Neuronal stem cell (in vitro differentiated cells): Measurements from ENCODE around the gene LRPAP1.
A peak's percentile ranks its signal among the peaks of the same experiment; 100 is the strongest.
"Not testable (repeated sequence)": the region's sequence is repeated elsewhere in the genome, so short reads cannot be mapped to it uniquely, and the experiment has no call there.

ENCODE experiments used
- DNase-seq: peaks from one replicate; pipeline ENCODE4 v3.0.0-alpha.2; 2013; ENCODE audit warnings: low spot score
- H2AFZ ChIP-seq: one replicate; pipeline ENCODE4 v1.6.1; 2013; ENCODE audit warnings: mild to moderate bottlenecking, low read length, inconsistent platforms
- H2AK5ac ChIP-seq: 2 replicates; pipeline ENCODE4 v1.6.1; 2013; ENCODE audit warnings: low read depth, mild to moderate bottlenecking, inconsistent platforms, low read length, moderate library complexity, mixed read lengths
- H2BK120ac ChIP-seq: 2 replicates; pipeline ENCODE4 v1.6.1; 2013; ENCODE audit warnings: low read depth, mild to moderate bottlenecking, inconsistent platforms, low read length, moderate library complexity, mixed read lengths
- H2BK12ac ChIP-seq: one replicate; pipeline ENCODE4 v1.6.1; 2013; ENCODE audit warnings: low read length, inconsistent platforms
- H2BK15ac ChIP-seq: 2 replicates; pipeline ENCODE4 v1.6.1; 2013; ENCODE audit warnings: mild to moderate bottlenecking, low read length, inconsistent platforms, mixed read lengths
- H2BK5ac ChIP-seq: one replicate; pipeline ENCODE4 v1.6.1; 2013; ENCODE audit warnings: inconsistent platforms, mild to moderate bottlenecking, low read length, moderate library complexity
- H3K14ac ChIP-seq: one replicate; pipeline ENCODE4 v1.6.1; 2013; ENCODE audit warnings: low read length, inconsistent platforms
- H3K18ac ChIP-seq: 2 replicates; pipeline ENCODE4 v1.6.1; 2013; ENCODE audit warnings: low read length, inconsistent platforms
- H3K23ac ChIP-seq: 2 replicates; pipeline ENCODE4 v1.6.1; 2013; ENCODE audit warnings: low read depth, mild to moderate bottlenecking, mixed read lengths, low read length, inconsistent platforms; ENCODE audit not compliant: poor library complexity
- H3K27ac ChIP-seq: replicated peaks from 3 replicates; pipeline ENCODE4 v1.5.1; 2013; ENCODE audit warnings: low read length, inconsistent platforms
- H3K27me3 ChIP-seq, 3 experiments: 2 replicates each; pipeline ENCODE4 v1.6.1; 2013; ENCODE audit warnings: low read length in 3 of 3, mild to moderate bottlenecking in 2 of 3, inconsistent platforms in 1 of 3, low read depth in 1 of 3, mixed read lengths in 1 of 3, moderate library complexity in 1 of 3; ENCODE audit not compliant: control insufficient read depth in 3 of 3, insufficient read depth in 3 of 3
- H3K36me3 ChIP-seq, 2 donors: replicated peaks in 1 of 2; 2 replicates each; pipeline ENCODE4 v1.6.1; 2013; ENCODE audit warnings: low read length in 2 of 2; ENCODE audit not compliant: control insufficient read depth in 2 of 2, insufficient read depth in 2 of 2
- H3K4ac ChIP-seq: 2 replicates; pipeline ENCODE4 v1.6.1; 2013; ENCODE audit warnings: inconsistent platforms, mild to moderate bottlenecking, low read length, moderate library complexity
- H3K4me1 ChIP-seq, 2 donors: 1 replicate in 1 of 2; 2 replicates in 1 of 2; pipeline ENCODE4 v1.6.1; 2013; ENCODE audit warnings: low read length in 2 of 2, low read depth in 1 of 2; ENCODE audit not compliant: control insufficient read depth in 2 of 2, insufficient read depth in 1 of 2
- H3K4me2 ChIP-seq: one replicate; pipeline ENCODE4 v1.6.1; 2013; ENCODE audit warnings: mild to moderate bottlenecking, low read length, inconsistent platforms; ENCODE audit not compliant: insufficient read depth, poor library complexity, severe bottlenecking
- H3K4me3 ChIP-seq, 2 donors: 2 replicates each; pipeline ENCODE4 v1.5.1; 2013; ENCODE audit warnings: low read length in 2 of 2, mild to moderate bottlenecking in 2 of 2, inconsistent platforms in 1 of 2, moderate library complexity in 1 of 2
- H3K79me1 ChIP-seq: one replicate; pipeline ENCODE4 v1.6.1; 2013; ENCODE audit warnings: low read depth, mild to moderate bottlenecking, inconsistent platforms, low read length, moderate library complexity
- H3K9ac ChIP-seq: one replicate; pipeline ENCODE4 v1.6.1; 2013; ENCODE audit warnings: mild to moderate bottlenecking, low read depth, low read length, inconsistent platforms; ENCODE audit not compliant: poor library complexity
- H3K9me3 ChIP-seq, 2 donors: replicated peaks in 1 of 2; 2 replicates each; pipeline versions ENCODE3 to v1.6.1; 2013; ENCODE audit warnings: low read length in 2 of 2, mild to moderate bottlenecking in 2 of 2, inconsistent platforms in 1 of 2, low read depth in 1 of 2, mixed read lengths in 1 of 2, moderate library complexity in 1 of 2; ENCODE audit not compliant: control insufficient read depth in 2 of 2, insufficient read depth in 1 of 2
- H4K8ac ChIP-seq: one replicate; pipeline ENCODE4 v1.6.1; 2013; ENCODE audit warnings: low read depth, mild to moderate bottlenecking, inconsistent platforms, low read length, moderate library complexity
- H4K91ac ChIP-seq: one replicate; pipeline ENCODE4 v1.6.1; 2013; ENCODE audit warnings: low read length, low read depth, mild to moderate bottlenecking, inconsistent platforms; ENCODE audit not compliant: poor library complexity
- WGBS, 2 donors: extraction: QIAGEN DNeasy Blood & Tissue Kit; methylation state at CpG; one replicate each; pipeline ENCODE4 v1.1.7; 2013; ENCODE audit warnings: missing lambda C conversion rate in 2 of 2, mixed read lengths in 1 of 2; ENCODE audit not compliant: insufficient read length in 2 of 2, insufficient replicate concordance in 1 of 2; ENCODE audit errors: extremely low coverage in 2 of 2; 5-methylcytosine and 5-hydroxymethylcytosine counted together

LRPAP1 gene

GRCh38 chr4:3513807-3514206 lies 18.4 kb downstream of the LRPAP1 start:
- no peak overlapping the region for H3K23ac ChIP-seq
- H2BK5ac ChIP-seq: peak overlapping the region; percentile 82
- no peak overlapping the region for H2BK120ac ChIP-seq
- peaks cover 0 to 6% of the 10 kb centered on the region in 2 donors for H3K9me3 ChIP-seq
- H3K27me3 ChIP-seq: no peaks in the 10 kb centered on the region
- H3K79me1 ChIP-seq: peaks cover 2% of the 10 kb centered on the region
- H4K91ac ChIP-seq: no peak overlapping the region
- no peak overlapping the region for H3K9ac ChIP-seq
- H2BK12ac ChIP-seq: no peak overlapping the region
- H3K36me3 ChIP-seq: peaks cover 71 to 94% of the 10 kb centered on the region in 2 donors
- no peak overlapping the region for H4K8ac ChIP-seq
- no peak overlapping the region for H2AFZ ChIP-seq
- no peak overlapping the region for H3K14ac ChIP-seq
- WGBS, 2 donors: no CpG with 5 or more reads among the region's 18 CpGs
- no peak for DNase-seq
- no peak overlapping the region for H2BK15ac ChIP-seq
- H3K4me2 ChIP-seq: no peak overlapping the region
- no peak overlapping the region for H3K18ac ChIP-seq
- H3K4ac ChIP-seq: no peak overlapping the region
- no peaks in the 10 kb centered on the region for H3K4me1 ChIP-seq
- H2AK5ac ChIP-seq: no peak overlapping the region
- no peak overlapping the region for H3K4me3 ChIP-seq
- no peak overlapping the region for H3K27ac ChIP-seq

DNA sequence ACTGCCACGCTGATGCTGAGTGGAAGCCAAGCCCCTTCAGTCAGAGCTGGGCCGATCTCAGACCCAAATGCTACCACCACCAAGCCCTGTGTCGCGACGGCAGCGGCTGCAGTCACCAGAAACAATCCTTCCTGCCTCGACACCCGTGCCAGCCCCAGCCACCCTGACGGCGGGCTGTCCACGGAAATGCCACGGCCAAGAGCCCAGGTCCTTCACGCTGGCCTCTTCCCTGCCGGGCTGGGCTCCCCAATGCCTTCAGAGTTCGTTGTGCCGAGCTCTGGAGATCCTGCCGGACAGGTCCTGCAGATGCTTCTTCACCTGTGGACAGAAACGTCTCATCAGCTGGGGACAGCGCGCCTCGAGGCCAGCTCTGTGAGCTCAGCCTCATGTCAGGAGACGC lies 19.5 kb downstream of the LRPAP1 start:
- Histone ChIP-seq H3K4me3 (no peak overlapping the region), H3K9me3 (peaks cover 0 to 6% of the 10 kb centered on the region in 2 donors), H3K27ac (no peak overlapping the region), H3K27me3 (no peaks in the 10 kb centered on the region), H2AK5ac (no peak overlapping the region), H3K4me1 (no peaks in the 10 kb centered on the region), H4K8ac (no peak overlapping the region), H3K4ac (no peak overlapping the region), H2BK15ac (no peak overlapping the region), H2BK12ac (no peak overlapping the region), H3K18ac (no peak overlapping the region), H2AFZ (no peak overlapping the region), H2BK5ac (no peak overlapping the region), H3K9ac (no peak overlapping the region), H3K79me1 (peaks cover 3% of the 10 kb centered on the region), H3K14ac (no peak overlapping the region), H3K36me3 (peaks cover 70 to 94% of the 10 kb centered on the region in 2 donors), H2BK120ac (no peak overlapping the region), H3K4me2 (no peak overlapping the region), H3K23ac (no peak overlapping the region), H4K91ac (no peak overlapping the region)
- no peak for DNase-seq
- no CpG with 5 or more reads among the region's 22 CpGs for WGBS, 2 donors

- Histone ChIP-seq H3K9ac (no peak overlapping the region), H3K14ac (no peak overlapping the region), H3K18ac (no peak overlapping the region), H4K8ac (no peak overlapping the region), H2BK15ac (no peak overlapping the region), H2BK5ac (no peak overlapping the region), H3K27me3 (no peaks in the 10 kb centered on the region), H3K27ac (no peak overlapping the region), H3K79me1 (peaks cover 3% of the 10 kb centered on the region), H3K4me1 (no peaks in the 10 kb centered on the region), H3K4me2 (no peak overlapping the region), H2BK12ac (no peak overlapping the region), H2BK120ac (no peak overlapping the region), H2AK5ac (no peak overlapping the region), H3K4me3 (no peak overlapping the region), H3K36me3 (peaks cover 66 to 94% of the 10 kb centered on the region in 2 donors), H4K91ac (no peak overlapping the region), H3K9me3 (peaks cover 0 to 6% of the 10 kb centered on the region in 2 donors), H2AFZ (no peak overlapping the region), H3K4ac (no peak overlapping the region), H3K23ac (no peak overlapping the region)
- DNase-seq: no peak
- no CpG with 5 or more reads among the region's 13 CpGs for WGBS, 2 donors
Observed at GRCh38 chr4:3512279-3512678, 19.9 kb downstream of the LRPAP1 start.

DNA sequence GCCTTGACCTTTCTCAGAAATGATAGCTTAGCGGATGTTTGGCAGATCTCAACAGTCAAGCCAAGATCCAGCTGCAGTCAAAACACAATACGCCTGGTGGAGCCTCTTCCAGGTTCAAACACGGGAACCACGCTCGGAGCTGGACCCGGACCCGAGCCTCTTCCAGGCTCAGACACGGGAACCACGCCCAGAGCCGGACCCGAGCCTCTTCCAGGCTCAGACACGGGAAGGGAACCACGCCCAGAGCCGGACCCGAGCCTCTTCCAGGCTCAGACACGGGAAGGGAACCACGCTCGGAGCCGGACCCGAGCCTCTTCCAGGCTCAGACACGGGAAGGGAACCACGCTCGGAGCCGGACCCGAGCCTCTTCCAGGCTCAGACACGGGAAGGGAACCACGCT lies 20.6 kb downstream of the LRPAP1 start:
- H3K9me3 ChIP-seq, H3K27me3 ChIP-seq, H4K8ac ChIP-seq, H2BK120ac ChIP-seq, H3K18ac ChIP-seq, H3K79me1 ChIP-seq, H2AFZ ChIP-seq, H3K4me3 ChIP-seq, H3K4ac ChIP-seq, H3K9ac ChIP-seq, H2AK5ac ChIP-seq, H2BK12ac ChIP-seq, H3K23ac ChIP-seq, DNase-seq, H3K4me1 ChIP-seq, H2BK5ac ChIP-seq, H3K4me2 ChIP-seq, H4K91ac ChIP-seq, H3K27ac ChIP-seq, H2BK15ac ChIP-seq, H3K14ac ChIP-seq: not testable (repeated sequence)
- peaks cover 59 to 94% of the 10 kb centered on the region in 2 donors for H3K36me3 ChIP-seq
- WGBS, 2 donors: no CpG with 5 or more reads among the region's 27 CpGs
